Peyer's patch (tissue), 4 donors: ENCODE measurements around the gene ZNF514.

Source experiments
- CTCF ChIP-seq, 6 experiments: fragments of 450-650 bp in 4 of 6; fragments of 200-600 bp in 2 of 6; sonication (generic) in 1 of 6; IDR thresholded peaks; one replicate each; pipeline ENCODE4 v1.5.1; 2017 to 2019; ENCODE audit warnings: antibody characterized with exemption in 6 of 6, mild to moderate bottlenecking in 3 of 6, moderate library complexity in 1 of 6
- POLR2A ChIP-seq, 2 donors: fragments of 450-650 bp; IDR thresholded peaks; one replicate each; pipeline ENCODE4 v1.5.1; 2017; ENCODE audit warnings: antibody characterized with exemption in 2 of 2, mild to moderate bottlenecking in 2 of 2, moderate library complexity in 2 of 2

- TF ChIP-seq CTCF (IDR thresholded peaks at IDR 0.05): no peak
- TF ChIP-seq POLR2A (IDR thresholded peaks at IDR 0.05): no peak
Observed at GRCh38 chr2:95159690-95160449, at the start of gene ZNF514.
